ENCODE results near the gene PPP2R3A. TPM values are rescaled to one million over a fixed set of nuclear protein-coding genes. Genes with fewer than 3 reads are reported as not detected.
A peak's percentile ranks its signal among the peaks of the same experiment; 100 is the strongest.

Gene PPP2R3A
- total and polyA plus RNA-seq, 12 donors: 2.1 to 23.1 (median 14.3) TPM

DNA sequence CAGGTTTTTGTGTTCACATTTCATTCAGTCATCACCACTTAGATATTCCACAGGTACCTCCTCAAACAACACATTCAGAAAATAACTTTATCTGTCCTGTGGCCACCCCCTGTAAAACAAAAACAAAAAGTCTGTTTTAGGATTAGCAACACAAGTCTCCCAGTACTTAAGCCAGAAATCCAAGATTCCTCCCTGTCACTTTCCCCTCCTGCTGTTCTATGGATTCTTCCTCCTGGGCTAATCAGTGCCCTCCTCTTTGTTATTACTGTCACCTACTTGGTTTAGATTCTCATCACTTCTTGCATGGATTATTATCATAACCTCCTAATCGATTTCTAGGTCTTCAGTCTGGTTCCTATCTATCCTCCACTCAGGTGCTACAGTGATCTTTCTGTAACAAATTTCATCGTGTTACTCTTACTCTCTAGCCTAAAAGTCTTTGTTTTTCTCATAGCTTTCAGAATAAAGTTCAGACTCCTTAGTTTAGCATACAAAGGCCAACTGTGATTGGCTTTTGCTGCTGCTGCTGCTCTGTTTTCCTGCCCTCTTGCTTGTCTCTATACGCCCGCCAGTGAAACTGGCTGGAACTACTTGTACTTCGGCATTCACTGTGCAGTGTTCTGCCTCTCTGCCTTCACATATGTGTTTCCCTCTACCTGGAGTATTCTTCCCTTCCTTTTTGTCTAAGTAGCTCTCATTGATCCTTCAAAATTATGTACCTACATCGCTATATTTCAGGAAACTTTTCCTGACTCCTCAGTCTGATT, 32.2 kb downstream of the PPP2R3A start:
- DNase-seq: no peak
- H3K27ac ChIP-seq: no peak overlapping the region
- H3K36me3 ChIP-seq (replicated peaks in 1 of 2): no peaks in the 10 kb centered on the region
- 91 to 95% (median 94%) methylated on average over 6 of the region's 6 CpGs for WGBS, 4 donors
- H3K9me3 ChIP-seq (replicated peaks in 1 of 3): no peaks in the 10 kb centered on the region
- intact Hi-C loops (cut with DNase I): no loop called here
- H3K27me3 ChIP-seq: no peaks in the 10 kb centered on the region
- no peaks in the 10 kb centered on the region for H3K4me1 ChIP-seq (replicated peaks in 1 of 2)
- no peak for TF ChIP-seq POLR2A (IDR thresholded peaks at IDR 0.05)
- TF ChIP-seq, protein P1, sequence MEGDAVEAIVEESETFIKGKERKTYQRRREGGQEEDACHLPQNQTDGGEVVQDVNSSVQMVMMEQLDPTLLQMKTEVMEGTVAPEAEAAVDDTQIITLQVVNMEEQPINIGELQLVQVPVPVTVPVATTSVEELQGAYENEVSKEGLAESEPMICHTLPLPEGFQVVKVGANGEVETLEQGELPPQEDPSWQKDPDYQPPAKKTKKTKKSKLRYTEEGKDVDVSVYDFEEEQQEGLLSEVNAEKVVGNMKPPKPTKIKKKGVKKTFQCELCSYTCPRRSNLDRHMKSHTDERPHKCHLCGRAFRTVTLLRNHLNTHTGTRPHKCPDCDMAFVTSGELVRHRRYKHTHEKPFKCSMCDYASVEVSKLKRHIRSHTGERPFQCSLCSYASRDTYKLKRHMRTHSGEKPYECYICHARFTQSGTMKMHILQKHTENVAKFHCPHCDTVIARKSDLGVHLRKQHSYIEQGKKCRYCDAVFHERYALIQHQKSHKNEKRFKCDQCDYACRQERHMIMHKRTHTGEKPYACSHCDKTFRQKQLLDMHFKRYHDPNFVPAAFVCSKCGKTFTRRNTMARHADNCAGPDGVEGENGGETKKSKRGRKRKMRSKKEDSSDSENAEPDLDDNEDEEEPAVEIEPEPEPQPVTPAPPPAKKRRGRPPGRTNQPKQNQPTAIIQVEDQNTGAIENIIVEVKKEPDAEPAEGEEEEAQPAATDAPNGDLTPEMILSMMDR (IDR thresholded peaks at IDR 0.05): no peak
- no peak overlapping the region for H3K4me3 ChIP-seq

- no peak for DNase-seq
- Histone ChIP-seq H3K36me3 (replicated peaks in 1 of 2) (no peaks in the 10 kb centered on the region), H3K4me1 (replicated peaks in 1 of 2) (no peaks in the 10 kb centered on the region), H3K9me3 (replicated peaks in 1 of 3) (no peaks in the 10 kb centered on the region), H3K4me3 (no peak overlapping the region), H3K27me3 (no peaks in the 10 kb centered on the region), H3K27ac (no peak overlapping the region)
- WGBS, 4 donors: 93 to 100% (median 98%) methylated on average over 1 of the region's 1 CpG
- TF ChIP-seq, protein P1 (IDR thresholded peaks at IDR 0.05): no peak
- TF ChIP-seq POLR2A (IDR thresholded peaks at IDR 0.05): no peak
- intact Hi-C loops (cut with DNase I): no loop called here
Observed at GRCh38 chr3:136008221-136008620, 42.7 kb downstream of the PPP2R3A start.

DNA sequence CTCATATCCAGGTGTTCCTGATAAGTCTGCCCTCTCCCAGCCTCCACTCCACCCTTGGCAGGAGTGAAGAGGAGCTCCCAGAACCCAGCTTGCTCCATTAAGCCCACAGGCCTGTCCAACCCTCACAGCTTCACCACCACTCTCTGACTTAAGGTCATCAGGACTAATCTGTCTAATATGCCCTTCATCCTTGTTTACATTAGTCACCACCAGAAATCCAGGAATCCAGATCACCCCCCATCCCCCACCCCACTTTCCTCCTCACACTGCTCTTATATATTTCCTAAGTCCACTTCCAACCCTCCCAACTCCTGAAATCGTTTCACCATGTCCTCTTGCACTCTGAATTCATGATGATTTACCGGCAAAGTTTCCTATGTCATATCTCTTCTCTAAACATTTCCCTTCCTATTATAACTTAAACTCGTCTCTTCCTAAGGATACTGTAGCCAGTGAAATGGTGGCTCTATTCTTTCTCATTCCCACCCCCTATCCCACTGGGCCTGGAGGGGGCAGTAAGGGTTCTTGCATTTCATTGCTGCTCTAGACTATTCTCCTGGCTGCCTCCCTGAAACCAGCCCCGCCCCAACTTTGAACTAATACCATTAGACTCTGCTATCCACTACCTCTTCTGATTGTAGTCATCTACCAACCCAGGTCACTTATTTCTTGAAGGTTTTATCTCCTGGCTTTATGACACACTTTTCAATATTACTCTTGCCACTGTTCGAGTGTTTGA, 43.4 kb downstream of the PPP2R3A start:
- Histone ChIP-seq H3K27ac (no peak overlapping the region), H3K4me1 (replicated peaks in 1 of 2) (no peaks in the 10 kb centered on the region), H3K9me3 (replicated peaks in 1 of 3) (no peaks in the 10 kb centered on the region), H3K27me3 (no peaks in the 10 kb centered on the region), H3K36me3 (replicated peaks in 1 of 2) (no peaks in the 10 kb centered on the region), H3K4me3 (no peak overlapping the region)
- intact Hi-C loops (cut with DNase I): no loop called here
- WGBS, 4 donors: 84 to 89% (median 87%) methylated on average over 5 of the region's 5 CpGs
- TF ChIP-seq POLR2A (IDR thresholded peaks at IDR 0.05): no peak
- TF ChIP-seq, protein P1 (IDR thresholded peaks at IDR 0.05): no peak
- DNase-seq: peak in 1 of 7 donors; percentile 7

- TF ChIP-seq, protein P1 (IDR thresholded peaks at IDR 0.05): no peak
- no peak for TF ChIP-seq POLR2A (IDR thresholded peaks at IDR 0.05)
- Histone ChIP-seq H3K4me3 (no peak overlapping the region), H3K36me3 (replicated peaks in 1 of 2) (no peaks in the 10 kb centered on the region), H3K4me1 (replicated peaks in 1 of 2) (no peaks in the 10 kb centered on the region), H3K27me3 (no peaks in the 10 kb centered on the region), H3K27ac (no peak overlapping the region), H3K9me3 (replicated peaks in 1 of 3) (no peaks in the 10 kb centered on the region)
- intact Hi-C loops (cut with DNase I): no loop called here
- WGBS, 4 donors: 14 to 63% (median 55%) methylated on average over 1 of the region's 1 CpG
- DNase-seq: no peak
Observed at GRCh38 chr3:136018876-136019275, 53.3 kb downstream of the PPP2R3A start.
